Brain pericyte (primary cell): ENCODE data around the gene TSPOAP1.
A peak's percentile ranks its signal among the peaks of the same experiment; 100 is the strongest.

Experiments
- DNase-seq: peaks from one replicate; pipeline ENCODE4 v3.0.0-alpha.2; 2012; ENCODE audit warnings: low read depth, low spot score

Gene TSPOAP1

GRCh38 chr17:58363457-58364185 lies 35.0 kb upstream of the TSPOAP1 start:
- DNase-seq = no peak

DNA sequence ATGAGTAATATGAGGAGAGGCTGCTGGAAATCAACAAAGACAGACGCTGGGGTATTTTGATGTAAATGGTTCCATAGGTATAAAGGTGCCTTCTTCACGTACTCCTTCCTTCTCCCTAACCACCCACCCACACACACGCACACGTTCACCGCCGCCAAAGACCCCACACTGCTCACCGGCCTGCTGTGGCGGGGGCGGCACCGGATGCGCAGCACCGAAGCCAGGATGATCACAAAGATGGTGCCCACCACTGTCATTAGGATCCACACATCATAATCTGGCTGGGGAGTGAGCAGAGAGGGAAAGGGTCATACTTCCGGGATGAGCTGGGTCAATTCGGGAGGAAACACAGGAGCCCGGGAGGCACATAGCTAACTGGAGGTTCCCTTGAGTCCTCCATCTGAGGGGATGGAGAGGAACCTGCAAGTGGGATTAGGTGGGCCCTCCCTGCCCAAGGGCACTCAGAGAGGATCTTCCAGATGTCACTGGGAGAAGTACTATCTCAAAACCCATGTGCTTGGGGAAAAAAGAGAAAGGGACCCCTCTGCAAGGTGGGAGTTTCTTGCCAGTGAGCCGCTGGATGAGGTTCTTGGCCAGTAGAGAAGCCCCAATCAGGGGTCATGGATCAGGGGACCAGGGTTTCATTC lies 33.9 kb upstream of the TSPOAP1 start:
- no peak for DNase-seq

DNA sequence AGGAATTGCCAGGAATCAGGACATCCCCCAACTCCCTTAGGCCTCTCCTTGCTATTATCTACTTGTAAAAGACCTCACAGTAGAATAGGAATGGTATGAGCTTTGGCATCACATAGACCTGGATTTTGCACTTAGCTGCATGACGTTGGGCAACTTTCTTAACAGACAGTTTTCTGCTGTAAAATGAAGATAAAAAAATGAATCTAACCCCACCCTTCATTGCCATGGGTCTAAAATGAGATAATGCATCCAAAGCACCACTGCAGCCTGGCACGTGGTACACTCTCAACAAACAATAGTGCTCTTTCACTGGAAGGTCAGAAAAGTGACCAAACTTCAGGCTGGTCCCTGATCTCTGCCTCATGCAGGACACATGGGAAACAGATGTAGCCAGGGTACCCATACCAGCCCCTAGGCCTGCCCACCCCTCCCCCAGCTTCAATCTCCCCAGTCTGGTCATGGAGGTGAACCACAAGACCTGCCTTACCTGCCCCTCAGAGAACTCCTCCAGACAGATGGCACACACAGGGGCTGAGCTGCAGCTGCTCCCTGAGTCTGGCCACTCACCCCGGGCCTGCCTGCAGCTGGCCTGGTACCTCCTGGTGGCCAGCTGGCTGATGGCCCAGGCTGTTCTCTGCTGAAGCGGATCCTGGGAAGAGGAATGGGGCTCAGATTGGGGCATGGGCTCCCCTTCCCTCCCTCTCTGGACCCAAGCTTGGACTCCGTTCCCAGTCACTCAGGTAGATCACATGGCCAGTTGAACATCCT lies 31.9 kb upstream of the TSPOAP1 start:
- no peak for DNase-seq

DNA sequence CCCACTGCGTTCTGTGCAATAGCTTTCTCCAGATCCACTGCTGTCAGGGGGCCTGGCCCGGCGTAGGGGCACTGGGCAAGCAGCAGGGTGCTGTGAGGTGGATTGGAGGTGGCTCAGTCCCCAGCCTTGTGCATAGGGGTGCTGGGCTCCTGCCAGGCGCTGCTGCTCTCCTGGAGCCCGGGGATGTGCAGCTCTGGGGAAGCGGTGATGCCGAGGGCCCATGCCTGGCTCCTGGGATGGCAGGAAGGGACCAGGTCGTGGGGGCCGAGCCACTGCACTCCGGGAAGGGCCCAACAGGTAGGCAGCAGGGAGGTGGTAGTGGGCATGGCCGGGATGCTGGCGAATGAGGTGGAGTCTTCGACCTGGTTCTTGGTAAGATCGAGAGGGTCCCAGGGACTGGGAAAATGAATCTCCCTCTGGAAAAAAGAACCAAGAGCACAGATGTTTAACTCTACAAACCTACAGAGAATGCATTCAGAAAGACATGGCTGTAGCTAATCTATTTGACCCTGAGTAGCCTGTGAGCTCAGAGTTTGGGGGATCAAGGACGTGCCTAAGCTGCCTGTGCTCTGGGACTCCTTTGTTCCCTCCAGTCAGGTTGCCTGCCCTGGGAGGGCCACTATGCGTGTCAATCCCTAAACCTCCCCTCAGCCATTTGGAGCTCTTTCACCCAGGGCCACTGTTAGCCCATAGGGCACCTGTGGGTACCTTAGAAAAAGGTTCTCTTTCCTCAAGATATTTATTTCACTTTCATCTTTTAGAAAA lies 30.0 kb upstream of the TSPOAP1 start:
- no peak for DNase-seq

DNA sequence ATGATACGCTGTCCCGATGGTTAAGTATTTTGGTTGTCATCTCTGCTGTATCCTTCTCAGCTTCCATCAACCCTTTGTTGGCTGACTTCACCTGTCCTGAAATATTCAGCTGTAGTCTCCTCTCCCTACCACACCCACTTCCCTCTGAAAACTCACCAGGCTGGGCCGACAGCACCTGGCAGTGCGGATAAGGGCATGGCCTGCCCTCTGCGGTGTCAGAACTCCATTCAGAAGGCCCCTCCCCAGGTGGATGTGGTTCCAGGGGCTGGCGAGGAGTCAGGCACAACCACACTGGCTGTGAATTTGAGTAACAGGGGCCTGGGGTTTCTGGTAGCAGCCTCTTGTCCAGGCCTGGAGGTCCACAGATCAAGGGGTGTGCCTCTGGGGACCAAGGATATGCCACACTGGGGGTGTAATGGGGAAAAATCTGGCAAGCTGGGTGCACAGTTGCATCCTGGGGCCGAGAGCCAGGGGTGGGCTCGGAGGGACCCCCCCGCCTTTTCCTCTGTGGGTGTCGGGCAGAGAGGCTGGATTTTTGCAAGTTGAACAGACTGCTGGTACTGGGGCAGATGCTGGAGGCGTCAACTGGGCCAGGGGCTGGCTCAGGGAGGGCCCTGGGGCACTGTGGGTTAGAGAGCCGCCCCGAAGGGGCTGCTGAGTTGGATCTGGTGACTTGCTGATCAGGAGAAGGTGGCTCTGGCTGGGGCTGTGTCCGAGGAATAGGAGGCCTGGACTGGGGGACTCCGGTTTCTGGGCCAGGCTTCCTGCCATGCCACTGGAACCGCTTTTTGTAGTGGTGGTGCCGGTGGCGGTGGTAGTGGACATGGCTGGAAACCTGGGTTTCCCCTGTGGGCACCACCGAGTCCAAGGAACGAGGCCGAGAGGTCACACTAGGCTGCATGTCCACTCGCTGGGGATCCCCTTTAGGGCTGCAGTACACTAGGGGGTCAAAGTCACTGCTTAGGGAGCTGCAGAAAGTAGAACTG lies 29.0 kb upstream of the TSPOAP1 start:
- no peak for DNase-seq

DNA sequence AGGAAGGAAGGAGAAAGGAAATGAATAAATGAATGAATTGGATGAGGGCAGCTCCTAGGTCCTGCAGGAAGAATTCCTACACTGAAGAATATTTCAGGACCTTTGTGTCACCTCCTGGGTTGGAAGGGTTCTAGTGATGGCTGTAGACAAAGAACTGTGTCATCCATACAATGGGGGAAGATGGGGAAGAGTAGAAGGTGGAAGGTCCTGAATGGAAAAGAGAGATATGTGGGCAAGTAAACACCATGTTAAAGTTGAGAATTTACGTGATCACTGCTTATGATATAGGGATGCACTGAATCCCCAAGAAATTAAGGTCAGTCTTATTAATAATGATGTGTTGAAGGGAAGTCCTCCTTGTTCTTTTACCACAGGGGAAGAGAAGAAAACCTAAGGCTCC lies 27.6 kb upstream of the TSPOAP1 start:
- DNase-seq = no peak

DNA sequence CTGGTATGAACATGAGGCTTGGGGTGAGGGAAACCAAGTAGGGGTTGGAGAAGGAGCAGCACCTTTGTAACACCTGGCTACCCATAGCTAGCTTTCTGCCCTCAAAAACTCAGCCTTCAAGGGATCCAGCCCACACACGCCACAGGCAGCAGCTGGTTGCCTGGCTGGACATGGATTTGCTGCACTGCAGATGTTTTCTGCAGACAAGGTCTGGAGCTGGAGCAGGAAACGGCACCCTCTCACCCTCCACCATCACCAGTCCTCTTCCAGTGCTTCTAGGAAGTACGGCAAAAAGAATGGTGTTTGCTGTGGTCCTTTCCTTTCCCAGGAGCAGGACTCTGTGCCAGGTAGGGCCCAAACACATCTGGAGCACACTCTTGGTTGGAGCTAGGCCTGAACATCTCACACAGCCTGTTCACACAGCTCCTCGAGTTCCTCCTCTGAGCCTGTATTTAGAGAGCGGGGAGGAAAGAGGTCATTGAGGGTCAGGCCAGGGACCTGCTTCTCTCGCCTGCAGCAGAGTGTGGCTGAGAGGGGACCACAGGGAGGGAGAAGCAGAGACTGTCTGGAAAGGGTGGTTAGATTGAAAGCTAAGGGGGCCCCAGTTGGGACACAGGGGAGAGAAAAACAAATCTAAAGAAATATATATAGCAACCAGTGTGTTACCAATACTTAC lies 26.1 kb upstream of the TSPOAP1 start:
- no peak for DNase-seq

GRCh38 chr17:58353389-58353825 lies 24.8 kb upstream of the TSPOAP1 start:
- no peak for DNase-seq

DNA sequence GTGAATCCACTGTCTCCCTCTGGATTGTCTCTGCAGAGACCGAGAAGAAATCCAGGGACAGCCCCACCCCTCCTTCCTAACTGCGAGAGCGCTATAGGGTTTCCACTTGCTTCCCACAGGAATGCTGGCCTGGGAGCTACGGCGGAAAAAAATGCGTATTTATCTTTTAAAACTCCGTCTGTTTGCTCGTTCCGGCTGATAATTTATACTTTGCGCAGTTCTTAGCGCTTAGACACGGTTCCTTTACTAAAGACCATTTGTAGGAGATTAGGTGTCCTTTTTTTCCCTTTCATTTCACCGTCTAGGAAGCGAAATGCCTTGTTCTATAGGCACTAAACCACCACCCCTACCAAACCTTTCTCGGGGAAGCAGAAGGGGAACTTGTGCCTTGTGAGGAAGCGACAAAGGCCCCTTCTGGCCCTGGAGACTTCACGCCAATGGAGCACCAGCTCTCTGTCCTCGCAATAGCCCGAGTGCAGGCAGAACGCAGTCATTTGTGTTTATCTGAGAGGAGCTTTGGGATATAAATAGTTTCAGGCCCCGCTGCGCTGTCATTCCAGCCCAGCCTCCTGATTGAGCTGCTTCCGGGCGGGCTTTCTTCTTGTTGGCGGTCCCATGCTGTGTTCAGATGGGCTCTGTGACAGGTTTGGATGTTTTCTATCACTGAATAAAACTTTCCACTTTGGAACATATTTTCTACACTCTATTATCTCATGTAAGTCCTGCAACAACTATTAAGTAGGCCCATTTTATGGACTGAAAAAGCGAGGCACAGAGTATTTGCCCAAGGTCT lies 24.2 kb upstream of the TSPOAP1 start:
- DNase-seq = no peak

DNA sequence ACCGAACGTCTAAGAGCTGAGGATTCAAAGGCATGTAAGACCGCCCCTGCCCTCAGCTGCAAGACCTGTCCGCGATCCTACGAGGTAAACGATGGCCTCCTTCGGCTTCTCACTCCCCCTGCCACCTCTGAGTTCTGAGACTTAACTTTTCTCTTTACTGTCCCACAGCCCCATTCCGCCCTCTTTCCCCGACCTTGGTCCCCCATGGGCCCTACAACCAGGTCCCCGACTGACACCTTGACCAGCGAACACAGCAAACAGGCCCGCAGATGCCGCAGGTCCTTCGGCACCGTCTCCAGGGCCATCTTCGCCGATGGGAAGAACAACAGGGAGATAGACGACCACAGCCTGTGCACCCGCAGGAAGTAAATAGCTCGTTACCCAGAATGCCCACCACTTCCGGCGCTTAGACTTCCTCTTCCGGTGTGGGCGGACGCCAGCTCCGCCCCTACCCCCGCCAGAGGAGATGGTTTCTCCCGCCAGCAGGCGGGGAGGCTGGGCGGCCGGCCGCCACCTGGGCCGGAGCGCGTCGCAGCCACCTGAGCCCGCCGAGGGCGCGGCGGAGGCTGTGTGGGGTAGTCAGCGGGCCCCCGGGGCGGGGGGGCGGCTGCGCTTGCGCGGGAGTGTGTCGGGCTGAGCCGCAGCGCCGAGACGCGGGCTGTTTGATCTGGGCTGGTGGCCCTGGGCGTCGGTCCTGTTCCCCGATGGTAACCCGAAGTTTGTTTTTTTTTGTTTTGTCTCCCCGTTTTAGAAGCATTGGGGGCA lies 23.4 kb upstream of the TSPOAP1 start, which contains the start of gene SUPT4H1:
Gene SUPT4H1, minus strand, starts transcription at position 371 of the 765 bp plus-strand sequence. Its CDS starts 66 bp downstream, at position 305.
- DNase-seq = peak; percentile 60

- DNase-seq = no peak
Measured at GRCh38 chr17:58351182-58351581, 22.6 kb upstream of the TSPOAP1 start.

GRCh38 chr17:58348038-58348437 lies 19.4 kb upstream of the TSPOAP1 start:
- no peak for DNase-seq

DNA sequence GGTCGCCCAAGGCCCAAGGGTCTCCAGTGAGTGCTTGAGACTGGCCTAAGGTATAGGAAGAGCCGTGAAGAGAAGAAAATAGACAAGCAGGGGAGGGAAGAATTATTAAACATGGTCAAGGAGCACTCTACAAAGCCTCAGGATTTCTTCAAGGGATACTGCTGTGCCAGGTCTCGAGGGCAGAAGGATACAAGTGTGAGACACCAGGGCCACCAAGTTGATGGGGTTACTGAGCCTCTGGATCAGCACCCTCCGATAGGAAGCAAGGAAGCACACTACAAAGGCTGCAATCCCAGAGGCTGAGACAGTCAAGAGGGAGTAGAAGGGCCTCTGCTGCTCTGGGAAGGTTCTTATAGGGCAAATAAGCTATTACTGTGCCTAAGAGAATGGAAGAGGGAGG lies 16.9 kb upstream of the TSPOAP1 start:
- no peak for DNase-seq

- DNase-seq = no peak
Measured at GRCh38 chr17:58344791-58345157, 16.2 kb upstream of the TSPOAP1 start.

DNA sequence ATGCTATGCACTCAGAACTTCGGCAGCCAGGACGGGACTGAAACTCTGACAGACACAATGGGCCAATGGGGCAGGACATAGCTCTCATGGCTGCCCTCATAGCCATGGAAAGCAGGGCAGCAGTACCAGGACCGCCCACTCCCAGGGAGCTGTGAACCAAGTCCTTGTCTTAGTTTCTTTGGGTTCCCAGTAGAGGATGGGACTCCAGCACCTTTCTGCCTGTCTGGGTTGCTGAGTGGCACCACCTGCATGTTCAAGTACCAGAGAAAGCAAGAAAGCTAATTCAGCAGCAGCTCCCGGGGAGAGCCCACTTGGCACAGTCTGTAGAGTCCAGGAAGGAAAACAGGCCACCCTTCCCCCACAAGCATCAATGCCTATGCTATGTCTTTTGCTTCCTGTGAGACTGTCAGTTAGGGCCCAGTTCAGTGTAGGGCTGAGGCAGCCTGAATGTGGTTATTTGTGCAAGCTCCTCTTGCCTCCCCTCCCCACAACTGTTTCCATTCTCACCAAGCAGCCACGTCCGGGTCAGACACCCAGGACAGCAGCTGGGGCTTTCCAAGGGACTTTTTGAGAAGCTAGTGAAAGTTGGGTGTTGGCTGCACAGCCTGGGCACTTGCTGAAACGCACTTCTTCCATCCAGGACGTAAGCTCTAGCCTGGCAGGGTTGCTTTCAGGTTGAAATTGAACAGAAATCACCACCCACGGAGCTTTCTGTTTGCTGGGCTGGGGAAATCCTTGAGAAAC lies 15.6 kb upstream of the TSPOAP1 start:
- DNase-seq = no peak

GRCh38 chr17:58343131-58343530 lies 14.5 kb upstream of the TSPOAP1 start:
- no peak for DNase-seq

DNA sequence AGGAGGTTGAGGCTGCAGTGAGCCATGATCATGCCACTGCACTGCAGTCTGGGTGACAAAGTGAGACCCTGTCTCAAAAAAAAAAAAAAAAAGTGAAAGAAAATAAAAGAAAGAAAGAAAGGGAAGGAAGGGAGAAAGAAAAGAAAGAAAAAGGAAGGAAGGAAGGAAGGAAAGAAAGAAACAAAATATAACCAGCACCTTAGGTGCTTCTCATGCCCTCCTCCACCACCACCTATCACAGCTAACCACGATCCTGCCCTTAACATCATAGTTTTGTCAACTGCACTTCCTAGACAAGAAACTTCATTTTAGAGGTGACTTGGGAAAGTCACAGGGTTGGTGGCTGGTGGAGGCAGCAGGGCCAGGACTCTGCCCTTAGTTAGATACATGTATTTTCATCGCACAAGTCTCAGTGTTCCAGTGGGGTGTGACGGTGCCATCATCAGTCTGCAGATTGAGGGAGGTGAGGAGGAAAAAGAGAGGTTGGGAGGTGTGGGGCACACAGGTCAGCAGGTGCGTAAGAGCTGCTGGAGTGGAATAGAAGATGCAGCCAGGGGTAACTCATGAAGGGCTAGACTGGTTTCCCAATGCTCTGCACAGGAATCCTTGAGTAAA lies 13.4 kb upstream of the TSPOAP1 start:
- no peak for DNase-seq
